Measurements from ENCODE around the gene CRACDL.

The CRACDL gene

DNA sequence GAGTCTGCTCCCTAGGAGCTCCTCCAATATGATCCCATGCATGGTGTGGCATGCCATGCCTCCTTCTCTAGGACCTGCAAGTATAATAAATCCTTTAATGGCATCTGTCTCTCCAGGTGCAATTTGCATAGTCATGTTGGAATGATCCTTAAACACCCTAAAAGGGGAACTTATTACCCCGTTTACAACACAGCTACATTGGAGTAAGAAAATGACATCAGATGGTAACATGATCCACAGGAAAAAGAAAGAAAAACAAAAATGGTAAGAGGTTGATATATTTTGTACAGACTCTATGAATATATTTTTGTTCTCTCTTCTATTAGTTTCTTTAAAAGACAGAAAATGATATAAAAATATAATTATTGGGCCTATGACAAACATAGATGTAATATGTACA, 79.0 kb downstream of the CRACDL start:
- DNase-seq (ENCODE audit: low read depth), result no peak

DNA sequence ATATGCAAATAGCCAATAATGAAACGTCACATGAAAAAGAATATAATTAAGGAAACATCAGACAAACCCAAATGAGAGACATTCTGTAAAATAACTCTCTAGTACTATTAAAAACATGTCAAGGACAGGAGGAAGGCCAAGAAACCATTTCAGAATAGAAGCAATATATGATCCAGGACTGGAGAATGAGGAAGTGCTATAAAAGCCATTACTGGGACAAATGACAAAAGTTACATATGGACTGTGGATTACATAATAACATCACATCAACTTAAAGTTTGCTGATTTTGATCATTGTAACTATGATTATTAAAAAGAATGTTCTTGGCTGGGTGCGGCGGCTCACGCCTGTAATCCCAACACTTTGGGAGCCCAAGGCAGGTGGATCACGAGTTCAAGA, 81.3 kb downstream of the CRACDL start:
- DNase-seq (ENCODE audit: low read depth), result no peak

DNA sequence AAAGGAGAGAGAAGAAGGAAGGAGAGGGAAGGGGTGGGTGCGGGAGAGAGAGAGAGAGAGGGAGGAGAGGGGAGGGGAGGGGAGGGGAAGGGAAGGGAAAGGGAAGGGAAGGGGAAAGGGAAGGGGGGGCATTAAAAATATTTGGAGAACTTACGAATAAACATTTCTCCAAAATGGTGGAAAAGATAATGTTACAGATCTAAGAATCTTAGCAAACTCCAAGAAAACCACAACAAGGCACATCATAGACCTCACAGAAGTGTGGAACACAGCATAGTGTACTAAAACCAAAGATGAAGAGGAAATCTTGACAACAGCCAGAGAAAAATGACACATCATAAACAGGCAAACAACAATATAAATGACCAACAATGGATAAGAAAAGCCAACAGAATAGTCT, 83.1 kb downstream of the CRACDL start:
- no peak for DNase-seq (ENCODE audit: low read depth)

DNA sequence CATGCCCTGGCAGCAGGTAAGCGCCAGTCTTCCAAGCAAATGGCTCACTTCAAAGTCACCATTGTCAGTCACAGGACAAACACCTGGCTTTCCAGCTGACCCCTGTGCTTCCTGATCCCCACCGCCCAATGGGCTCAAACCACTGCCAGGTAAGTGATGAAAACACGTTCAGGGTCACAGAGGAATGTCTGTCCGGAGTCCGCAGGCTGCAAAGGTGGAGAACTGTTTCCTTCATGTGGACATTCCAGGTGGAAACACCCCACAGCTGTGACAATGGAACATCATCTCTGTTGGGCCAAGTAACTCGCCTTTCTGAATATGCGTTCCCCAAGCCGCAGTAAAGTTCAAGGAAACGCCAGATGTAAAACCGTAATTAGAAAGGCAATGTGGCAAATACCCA, 86.0 kb downstream of the CRACDL start:
- DNase-seq (ENCODE audit: low read depth), result no peak

DNA sequence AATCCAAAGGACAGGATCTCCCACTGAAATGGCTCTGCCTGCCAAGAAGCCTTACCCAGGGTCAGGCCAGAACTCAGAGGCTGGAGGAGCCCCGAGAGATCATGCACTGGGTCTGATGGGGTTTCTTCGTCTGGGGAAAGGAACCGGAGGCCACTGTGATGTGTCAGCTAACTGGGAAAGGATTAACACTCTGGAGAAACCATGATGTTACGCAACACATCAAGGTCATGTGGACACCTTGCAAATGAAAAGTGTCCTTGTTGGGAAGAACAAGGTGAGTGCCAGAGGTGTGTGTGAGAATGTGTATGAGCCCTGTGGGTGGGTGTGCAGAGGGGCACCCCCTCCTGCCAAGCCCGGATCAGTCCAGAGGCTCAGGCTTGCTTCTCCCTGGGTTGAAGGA, 86.9 kb downstream of the CRACDL start:
- no peak for DNase-seq (ENCODE audit: low read depth)

DNA sequence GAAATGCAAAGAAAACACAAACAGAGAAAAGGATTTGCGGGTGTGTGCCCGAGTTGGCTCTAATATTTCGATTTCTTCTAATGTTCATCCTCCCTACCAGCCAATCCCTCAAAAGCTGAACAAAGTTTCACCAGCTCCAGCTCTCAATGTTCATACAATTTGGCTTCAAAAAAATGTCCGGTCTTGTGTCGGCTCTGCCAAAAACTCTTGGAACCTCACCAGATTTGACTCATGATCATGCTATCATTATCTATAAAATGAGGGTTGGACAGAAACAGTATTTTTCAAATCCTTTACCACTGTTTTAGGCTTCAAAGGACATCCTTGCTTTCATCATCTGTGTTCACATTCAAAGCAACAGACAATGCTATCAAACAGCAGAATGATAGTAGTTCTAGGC, 88.2 kb downstream of the CRACDL start:
- DNase-seq (ENCODE audit: low read depth), result no peak

DNA sequence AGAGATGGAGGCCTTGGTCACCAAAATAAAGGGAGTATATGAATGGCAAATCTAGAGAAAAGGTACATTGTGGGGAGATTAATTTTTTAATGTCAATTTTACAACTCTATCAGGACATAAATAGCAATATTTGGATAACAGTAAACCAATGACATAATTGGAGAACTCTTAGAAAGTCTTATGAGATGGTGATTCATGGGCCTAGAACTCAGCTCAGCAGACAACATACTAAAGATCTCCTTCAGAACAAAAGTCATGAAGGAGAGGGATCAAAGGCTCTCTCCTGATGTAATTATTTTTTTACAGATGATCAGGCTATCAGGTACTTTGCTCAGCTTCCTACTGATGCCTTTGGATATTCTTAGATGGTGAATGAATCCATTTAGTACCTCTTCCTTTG, 90.0 kb downstream of the CRACDL start:
- no peak for DNase-seq (ENCODE audit: low read depth)

DNA sequence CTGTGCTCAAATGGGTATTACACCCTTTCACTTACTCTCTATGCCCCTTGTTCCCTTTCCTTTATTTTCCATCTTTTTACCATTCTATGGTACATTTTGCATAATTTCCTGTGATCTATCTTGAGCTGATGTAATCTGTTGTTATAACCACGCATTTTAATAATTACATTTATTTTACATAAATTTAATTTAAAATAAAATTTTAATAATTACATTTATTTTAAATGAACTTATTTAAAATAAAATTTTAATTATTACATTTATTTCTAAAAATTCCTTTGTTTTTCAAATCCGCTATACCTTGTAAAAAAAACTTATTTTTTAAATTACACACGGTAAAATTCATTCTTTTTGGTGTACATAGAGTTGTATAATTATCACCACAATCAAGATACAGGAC, 93.9 kb downstream of the CRACDL start:
- no peak for DNase-seq (ENCODE audit: low read depth)

DNA sequence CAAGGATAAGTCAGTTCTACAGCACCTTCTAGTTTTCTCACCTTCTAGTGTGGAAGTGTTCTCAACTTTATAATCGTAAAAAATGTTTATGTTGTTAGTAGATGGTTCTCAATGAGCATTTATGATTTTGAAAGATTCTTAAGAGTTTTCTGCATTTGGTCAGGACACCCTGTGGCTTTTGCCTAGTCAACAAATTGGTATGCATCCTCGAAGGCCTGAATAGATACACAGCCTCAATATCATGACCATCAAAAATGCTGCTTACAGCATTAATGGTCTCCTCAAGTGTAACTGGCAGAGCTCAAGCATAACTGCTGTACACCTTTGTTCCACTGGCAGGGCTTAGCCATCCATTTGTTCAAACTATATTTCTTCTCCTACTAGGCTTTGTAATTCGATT, 96.7 kb downstream of the CRACDL start:
- DNase-seq (ENCODE audit: low read depth), result peak; percentile 24

DNA sequence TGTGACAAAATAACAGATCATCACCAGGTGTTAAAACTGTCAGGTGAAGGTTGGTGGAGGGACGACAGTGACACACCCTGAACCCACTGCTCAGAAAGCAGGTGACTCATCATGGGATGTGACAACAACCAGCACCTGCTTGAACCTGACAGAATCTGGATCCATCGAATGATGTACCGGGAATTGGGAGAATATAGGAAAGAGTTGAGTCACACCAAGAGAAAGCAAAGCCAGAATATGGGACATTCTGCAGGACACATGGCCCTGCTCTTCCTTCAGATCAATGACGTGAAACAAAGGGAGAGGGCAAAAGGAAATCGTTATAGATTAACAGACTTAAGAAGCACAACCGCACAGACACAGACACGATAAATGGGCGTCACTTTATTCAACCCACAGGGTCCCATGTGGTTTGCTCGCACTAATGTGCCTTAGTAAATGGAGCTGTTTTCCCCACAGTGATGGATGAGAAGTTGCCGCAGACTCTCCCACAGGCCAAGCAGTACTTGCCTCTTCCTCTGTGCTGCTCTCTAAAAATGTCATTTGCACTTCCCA, 100.1 kb downstream of the CRACDL start:
- DNase-seq (ENCODE audit: low read depth), result no peak

DNA sequence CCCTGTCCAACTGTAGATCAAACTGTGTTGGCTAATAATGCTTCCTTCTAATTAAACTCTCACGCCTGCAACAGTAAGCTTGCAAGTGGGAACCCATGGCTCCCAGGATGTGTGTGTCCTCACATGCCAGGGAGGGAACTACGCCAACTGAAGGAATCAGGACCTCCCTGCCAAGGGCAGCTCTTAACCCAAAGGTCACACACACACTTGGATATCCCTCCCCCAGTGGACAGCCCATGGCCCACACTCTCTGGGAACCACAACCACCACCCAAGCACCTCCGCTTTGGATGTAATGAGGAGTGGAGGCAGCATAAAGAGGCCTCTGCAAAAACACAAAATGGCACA, 102.1 kb downstream of the CRACDL start:
- no peak for DNase-seq (ENCODE audit: low read depth)

DNA sequence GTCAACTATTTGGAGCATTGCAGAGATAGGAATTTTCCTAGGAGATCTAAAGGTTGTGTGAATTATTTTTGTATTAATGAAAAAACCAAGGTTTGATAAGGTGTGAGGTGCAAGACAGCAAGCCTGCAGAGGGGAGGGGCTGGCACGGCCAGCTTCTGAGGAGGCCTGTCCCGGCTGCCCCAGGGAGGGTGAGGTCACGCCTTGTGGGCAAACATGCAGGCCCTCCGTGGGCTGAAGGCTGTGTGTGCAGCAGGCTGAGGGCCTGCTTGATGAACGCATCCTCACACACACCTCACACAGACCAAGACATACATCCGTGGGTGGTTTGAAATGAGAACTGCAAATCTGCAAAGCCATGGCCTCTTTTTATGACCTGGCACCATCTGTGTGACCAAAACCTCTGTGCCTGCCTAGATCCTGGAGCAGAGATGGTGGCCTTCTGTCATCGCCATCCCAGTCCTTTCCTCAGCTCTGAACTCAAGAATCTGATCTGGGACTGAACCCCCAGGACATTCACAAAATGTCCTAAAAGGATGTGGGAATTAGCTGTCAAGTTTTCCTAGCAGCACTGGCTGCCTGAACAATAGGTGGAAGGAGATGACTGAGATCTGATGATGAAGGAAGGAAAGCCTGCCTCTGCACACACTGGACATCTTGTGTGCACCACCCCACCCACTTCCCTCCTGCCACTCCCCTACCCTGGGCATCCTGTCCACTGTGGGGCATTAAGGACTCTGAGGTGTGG, 102.7 kb downstream of the CRACDL start:
- no peak for DNase-seq (ENCODE audit: low read depth)

DNA sequence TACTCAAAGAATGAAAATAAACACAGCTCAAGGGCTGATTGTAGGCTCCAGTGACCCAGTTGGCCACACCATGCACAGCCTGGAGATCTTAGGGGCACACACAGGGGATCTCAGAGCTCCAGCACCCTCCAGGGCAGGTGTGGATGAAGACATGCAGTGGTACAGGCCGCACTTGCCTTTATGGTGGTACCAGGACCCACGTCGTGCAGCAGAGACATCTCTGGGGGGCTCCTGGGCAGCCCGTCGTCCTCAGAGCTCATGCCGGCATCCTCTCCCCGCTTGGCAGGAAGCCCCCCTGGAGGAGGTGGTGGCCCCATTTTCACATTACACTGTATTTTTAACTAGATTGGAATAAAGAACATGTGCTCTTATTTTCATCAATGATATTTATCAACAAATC, 103.9 kb downstream of the CRACDL start:
- no peak for DNase-seq (ENCODE audit: low read depth)

DNA sequence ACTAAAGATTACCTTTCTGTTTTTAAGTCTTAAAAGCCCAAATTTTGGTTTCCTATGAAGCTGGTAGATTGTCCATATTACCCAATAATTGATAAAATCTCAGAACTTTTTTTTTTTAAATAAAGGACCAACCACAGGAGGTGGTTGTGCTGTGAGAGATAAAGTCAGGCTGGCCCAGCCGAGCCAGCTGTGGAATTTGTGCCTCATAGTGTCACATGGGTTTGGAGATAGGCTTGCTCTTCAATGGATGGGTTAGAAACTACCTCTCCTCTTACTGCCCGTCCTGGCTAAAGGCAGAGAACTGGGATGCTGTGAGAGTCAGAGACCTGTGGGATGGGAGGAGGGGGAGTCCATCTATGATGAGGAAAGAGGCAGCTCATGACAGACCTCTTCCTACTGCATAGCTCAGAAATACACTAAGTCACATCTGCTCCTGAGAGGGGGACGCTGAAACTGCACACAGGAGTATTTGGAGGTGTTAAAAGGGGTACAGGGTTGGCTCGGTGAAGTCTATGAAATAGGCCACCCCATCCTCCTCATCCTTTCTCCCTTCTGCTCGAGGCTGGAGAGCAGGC, 105.4 kb downstream of the CRACDL start:
- no peak for DNase-seq (ENCODE audit: low read depth)

DNA sequence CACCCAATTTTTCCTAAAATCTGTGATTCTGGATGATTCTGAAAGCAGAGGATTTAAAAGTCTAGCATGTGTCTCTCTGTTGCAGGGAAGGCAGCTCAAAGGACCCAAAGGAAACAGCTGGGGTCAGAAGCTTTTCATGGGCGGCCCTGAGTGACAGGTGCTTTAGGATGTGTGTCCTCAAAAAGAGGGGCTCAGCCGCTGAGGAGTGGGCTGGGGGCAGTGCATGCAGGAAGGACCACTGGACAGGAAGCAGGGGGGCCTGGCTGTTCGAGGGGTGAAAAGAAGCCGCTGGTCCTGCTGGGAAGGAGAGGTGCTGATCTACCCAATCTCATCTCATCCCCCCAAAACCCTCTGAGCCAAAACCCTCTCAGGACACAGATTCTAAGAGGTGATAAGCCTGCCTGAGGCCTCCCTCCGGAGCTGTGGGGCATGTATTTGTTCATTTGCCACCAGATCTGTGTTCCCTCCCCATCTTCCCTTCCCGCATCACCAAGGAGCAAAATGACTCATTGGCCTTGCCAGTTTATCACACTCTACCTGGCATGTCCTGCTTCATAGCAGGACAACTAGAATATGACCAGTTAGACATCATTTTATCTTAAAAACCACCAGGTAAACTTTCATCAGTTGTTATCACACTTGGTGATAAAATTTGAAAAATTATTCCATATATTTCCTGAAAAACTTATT, 106.3 kb downstream of the CRACDL start:
- DNase-seq (ENCODE audit: low read depth), result no peak

DNA sequence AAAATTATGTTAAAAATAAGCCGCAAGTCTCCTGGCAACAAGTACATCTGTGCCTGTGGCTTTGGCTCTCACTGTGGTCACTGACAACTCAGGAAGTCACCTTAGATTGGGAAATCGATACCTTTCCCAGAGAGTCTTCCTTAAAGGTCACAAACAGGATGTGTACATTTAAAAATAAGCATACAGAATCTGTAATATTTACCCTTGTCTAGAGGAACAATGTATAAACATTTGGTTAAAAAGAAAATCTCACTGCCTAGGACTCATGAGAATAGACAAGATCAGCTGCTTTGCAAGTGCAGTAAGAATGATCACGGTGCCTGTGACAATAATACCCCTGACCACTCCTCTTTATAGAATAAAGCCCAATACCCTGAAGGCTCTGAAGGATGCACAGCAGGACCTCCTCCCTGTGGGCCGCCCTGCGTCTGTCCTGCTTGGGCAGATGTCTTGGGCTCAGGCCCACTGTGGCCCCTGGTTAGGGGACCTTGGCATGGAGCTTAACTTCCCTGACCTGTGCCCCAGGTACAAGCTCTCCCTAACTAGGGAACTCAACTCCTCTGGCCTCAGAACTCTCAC, 107.1 kb downstream of the CRACDL start:
- no peak for DNase-seq (ENCODE audit: low read depth)

DNA sequence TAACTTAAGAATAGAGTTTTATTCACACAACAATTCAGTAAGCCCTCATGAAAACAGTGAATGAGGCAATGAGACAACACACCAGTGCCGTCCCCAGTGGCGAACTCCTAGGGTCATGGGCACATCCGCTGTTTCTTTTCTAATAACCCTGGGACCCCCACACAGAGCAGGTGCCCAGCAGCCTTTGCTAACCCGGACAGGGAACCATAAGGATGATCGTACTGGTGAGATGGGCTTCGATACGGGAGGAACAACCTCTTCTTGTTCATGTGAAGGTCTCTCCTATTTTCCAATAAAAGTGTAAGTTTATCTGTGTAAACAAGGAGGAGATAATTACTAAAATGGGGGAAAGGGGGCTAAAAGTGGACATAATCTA, 107.7 kb downstream of the CRACDL start:
- no peak for DNase-seq (ENCODE audit: low read depth)

DNA sequence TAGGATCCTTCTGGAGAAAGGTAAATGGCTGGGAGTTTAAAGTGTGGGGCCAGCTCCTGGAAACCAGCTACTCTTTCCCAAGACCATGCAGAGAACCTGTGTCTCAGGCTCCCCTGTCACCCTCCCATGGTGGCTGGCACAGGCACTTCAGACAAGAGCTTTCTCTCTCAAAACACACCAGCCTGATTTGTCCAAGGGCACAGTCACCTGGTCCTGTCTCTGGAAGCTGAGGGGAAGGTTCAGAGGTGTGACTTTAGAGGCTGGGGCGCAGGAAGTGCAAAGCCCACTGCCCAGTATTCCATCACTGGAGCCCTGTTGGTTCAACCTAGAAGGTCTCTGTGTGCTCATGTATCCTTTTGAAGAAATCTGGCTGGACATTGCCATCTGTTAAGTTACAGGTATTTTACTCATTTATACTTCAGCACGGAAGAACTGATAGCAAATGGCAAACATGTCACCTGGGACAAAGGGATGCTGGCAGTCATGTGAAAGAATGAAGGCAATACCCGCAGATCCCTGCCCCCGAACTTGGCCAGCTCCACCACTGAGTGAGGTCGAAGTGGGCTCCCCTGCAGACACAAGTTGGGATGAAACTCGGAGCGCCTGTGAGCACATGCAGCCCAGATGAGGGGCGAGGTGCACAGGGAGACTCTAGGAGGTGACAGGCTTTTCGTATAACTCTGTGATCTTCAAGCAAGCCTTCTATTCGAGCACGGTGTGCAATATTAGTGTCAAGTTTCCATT, 108.2 kb downstream of the CRACDL start:
- no peak for DNase-seq (ENCODE audit: low read depth)

DNA sequence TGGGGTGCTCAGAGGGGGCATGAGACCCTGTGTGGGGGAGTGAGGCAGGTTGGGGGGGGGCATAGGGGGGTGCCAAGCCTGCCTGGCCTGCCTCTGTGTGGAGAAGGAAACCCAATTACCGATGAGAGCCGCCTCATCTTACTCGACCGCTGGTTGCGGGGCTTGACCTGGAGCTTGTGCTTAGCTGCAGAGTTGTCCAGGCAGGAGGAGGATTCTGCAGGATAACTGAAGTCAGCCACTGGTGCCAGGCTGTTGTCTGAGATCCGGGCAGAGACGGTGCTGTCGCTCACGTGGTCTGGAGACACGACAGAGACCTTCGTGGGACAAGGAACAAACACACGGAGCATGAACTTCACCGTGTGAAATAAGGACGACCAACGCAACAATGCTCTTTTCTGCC, 109.2 kb downstream of the CRACDL start:
- DNase-seq (ENCODE audit: low read depth), result no peak

DNA sequence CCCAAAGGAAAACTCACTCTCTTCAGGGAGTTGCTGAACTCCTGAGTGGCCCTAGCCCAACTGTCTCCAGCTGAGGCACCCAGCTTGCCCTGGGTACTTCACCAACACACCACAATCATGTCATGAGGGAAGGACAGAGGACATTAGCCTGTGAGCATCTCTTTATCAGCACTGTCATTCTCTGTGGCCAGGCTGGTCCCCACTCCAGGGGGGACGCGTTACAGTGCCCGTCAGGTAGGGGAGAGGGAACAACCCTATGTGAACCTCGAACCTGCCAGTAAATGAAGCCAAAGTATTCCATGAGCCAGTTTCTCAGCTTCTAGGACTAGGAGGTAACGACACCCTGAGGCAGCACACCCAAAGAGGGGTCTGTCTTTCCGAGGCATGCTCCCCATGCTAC, 110.2 kb downstream of the CRACDL start:
- no peak for DNase-seq (ENCODE audit: low read depth)

DNA sequence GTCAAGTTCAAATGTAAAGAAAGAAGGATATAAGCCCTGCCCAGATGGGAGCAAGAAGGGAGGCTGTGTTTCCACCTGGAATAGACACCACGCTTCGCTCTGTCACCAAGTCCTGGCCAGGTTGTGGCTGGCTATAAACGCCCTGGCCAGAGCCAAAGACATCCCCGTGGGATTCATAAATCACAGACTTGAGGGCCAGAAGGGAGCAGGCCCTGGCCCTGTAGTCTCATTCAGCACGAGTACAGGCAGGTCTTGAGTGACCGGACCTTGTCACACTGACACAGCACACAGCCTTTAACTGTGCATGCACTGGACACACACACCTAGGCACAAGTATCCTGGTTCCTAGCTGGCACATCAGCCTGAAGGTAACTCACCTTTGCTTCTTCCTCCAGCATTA, 110.6 kb downstream of the CRACDL start:
- no peak for DNase-seq (ENCODE audit: low read depth)

DNA sequence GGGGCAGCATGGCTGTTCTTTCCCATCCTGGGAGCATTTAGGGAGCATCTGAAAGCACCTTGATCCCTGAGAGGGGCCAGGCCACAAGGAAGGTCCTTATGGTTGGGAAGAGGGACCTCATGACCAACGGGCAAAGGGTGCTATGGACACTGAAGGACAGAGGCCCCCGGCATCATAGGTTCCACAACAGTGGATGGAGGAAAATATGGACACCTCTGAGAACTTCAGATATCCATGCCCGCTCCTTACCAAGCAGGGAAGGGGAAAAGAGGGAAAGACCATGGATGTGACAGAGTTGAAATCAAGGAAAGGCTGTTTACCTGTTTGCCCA, 111.0 kb downstream of the CRACDL start:
- no peak for DNase-seq (ENCODE audit: low read depth)
